ENCODE data around the gene C17orf113. TPM values are rescaled to one million over a fixed set of nuclear protein-coding genes. Genes with fewer than 3 reads are reported as not detected.

Gene C17orf113
- total and polyA plus RNA-seq, 2 experiments from 2014 or later = 0.29 to 2.1 TPM

- H3K27ac Mint-ChIP-seq = no peak overlapping the region
- no peak overlapping the region for H3K4me3 ChIP-seq
- ATAC-seq (no peak), DNase-seq (ENCODE audit: low spot score) (no peak)
- H3K79me2 ChIP-seq (replicated peaks; ENCODE audit: insufficient read depth) = no peaks in the 10 kb centered on the region
- TF ChIP-seq REST (IDR thresholded peaks at IDR 0.05; ENCODE audit: unreplicated experiment) (no peak), JUNB (IDR thresholded peaks at IDR 0.05; ENCODE audit: unreplicated experiment) (no peak), ZNF462 (CRISPR knock-in tag; IDR thresholded peaks at IDR 0.05) (no peak), EZH2phosphoT487 (IDR thresholded peaks at IDR 0.05; ENCODE audit: unreplicated experiment) (no peak), CTCF (conservative IDR thresholded peaks at IDR 0.05; ENCODE audit: low read depth in 2 of 2) (no peak), ZNF114 (CRISPR knock-in tag; IDR thresholded peaks at IDR 0.05) (no peak), STAT1 (IDR thresholded peaks at IDR 0.05; ENCODE audit: unreplicated experiment) (no peak), EZH2 (IDR thresholded peaks at IDR 0.05; ENCODE audit: low read depth, unreplicated experiment) (no peak)
- H3K36me3 Mint-ChIP-seq (ENCODE audit: low read depth) = peaks cover 12% of the 10 kb centered on the region; the same call in 2 of the 3 replicates
- H3K4me3 Mint-ChIP-seq = no peak overlapping the region
- H3F3A ChIP-seq (replicated peaks; ENCODE audit: low read depth) = peaks cover 10% of the 10 kb centered on the region; the same call in 1 of the 2 replicates
- peaks cover 25% of the 10 kb centered on the region for H3K4me1 Mint-ChIP-seq
- H3K4me1 ChIP-seq (ENCODE audit: insufficient read depth) = peaks cover 5% of the 10 kb centered on the region; the same call in 1 of the 2 replicates
- no peaks in the 10 kb centered on the region; the same call in 1 of the 2 replicates for H4K20me1 ChIP-seq (replicated peaks; ENCODE audit: insufficient read depth)
- no peak overlapping the region for H3K4me2 ChIP-seq
- H2AFZ ChIP-seq = no peak overlapping the region; the same call in 1 of the 2 replicates
- no peaks in the 10 kb centered on the region for H3K9me2 ChIP-seq (ENCODE audit: insufficient read depth)
- no peak overlapping the region for H3K27ac ChIP-seq (ENCODE audit: low read depth)
- no peaks in the 10 kb centered on the region; the same call in 2 of the 3 replicates for H3K9me3 Mint-ChIP-seq
- no peaks in the 10 kb centered on the region for H3K27me3 ChIP-seq (ENCODE audit: insufficient read depth)
- peaks cover 15% of the 10 kb centered on the region for H3K27me3 Mint-ChIP-seq (ENCODE audit: insufficient read depth, low read depth, poor library complexity)
- no peaks in the 10 kb centered on the region for H3K36me3 ChIP-seq (ENCODE audit: insufficient read depth)
Measured at GRCh38 chr17:42028791-42029127, 21.6 kb downstream of the C17orf113 start.
